Uterus (tissue), 4 donors: Measurements from ENCODE around the gene TANGO6. TPM values are rescaled to one million over a fixed set of nuclear protein-coding genes. Genes with fewer than 3 reads are reported as not detected.

ENCODE experiments used
- DNase-seq, 2 donors: peaks; one replicate each; pipeline ENCODE4 v3.0.0-alpha.2; 2019 to 2020
- H3K27ac ChIP-seq, 2 donors: fragments of 200-600 bp; sonication (generic); 1 replicate in 1 of 2; 2 replicates in 1 of 2; pipeline ENCODE4 v1.5.1; 2016 to 2018
- H3K27me3 ChIP-seq, 2 donors: fragments of 200-600 bp; sonication (generic); one replicate each; pipeline ENCODE4 v1.5.1; 2018 to 2019; ENCODE audit warnings: control low read depth in 1 of 2
- H3K36me3 ChIP-seq, 2 donors: fragments of 200-600 bp; sonication (generic); one replicate each; pipeline ENCODE4 v1.5.1; 2019; ENCODE audit warnings: control low read depth in 1 of 2
- H3K4me1 ChIP-seq, 2 donors: fragments of 200-600 bp; sonication (generic); one replicate each; pipeline ENCODE4 v1.5.1; 2018 to 2019; ENCODE audit warnings: control low read depth in 1 of 2
- H3K4me3 ChIP-seq, 2 donors: fragments of 200-600 bp; sonication (generic); 1 replicate in 1 of 2; 2 replicates in 1 of 2; pipeline ENCODE4 v1.5.1; 2018 to 2019; ENCODE audit warnings: mild to moderate bottlenecking in 1 of 2
- H3K9me3 ChIP-seq, 2 donors: fragments of 200-600 bp; sonication (generic); one replicate each; pipeline ENCODE4 v1.5.1; 2019; ENCODE audit warnings: control low read depth in 1 of 2
- CTCF ChIP-seq, 4 experiments: fragments of 200-600 bp in 2 of 4; fragments of 450-650 bp in 2 of 4; sonication (generic) in 2 of 4; IDR thresholded peaks; one replicate each; pipeline ENCODE4 v1.5.1; 2016 to 2019; ENCODE audit warnings: antibody characterized with exemption in 4 of 4, mild to moderate bottlenecking in 2 of 4, moderate library complexity in 1 of 4
- POLR2A ChIP-seq, 2 donors: fragments of 450-650 bp; IDR thresholded peaks; one replicate each; pipeline ENCODE4 v1.6.1; 2016; ENCODE audit warnings: antibody characterized with exemption in 2 of 2, mild to moderate bottlenecking in 1 of 2, moderate library complexity in 1 of 2
- intact Hi-C: fragments of 100-400 bp; cut with DNase I; formaldehyde crosslinking; loops from one replicate; pipeline ENCODE4 v1.15.1; 2023; ENCODE audit warnings: low total_unique reads
- total RNA-seq, 4 donors: library from RNA; depleted of rRNA in 3 of 4; stranded (reverse); fragments of >200 nt in 3 of 4; gene quantifications; one replicate each; pipeline versions ENCODE4 v1.1.0 to v1.2.4, GENCODE V29; 2014 to 2023
- donor health status: DM: yes; HTN: yes; CAD: no.

TANGO6 gene
- total RNA-seq, result 10 to 100 TPM; 21.5 to 44.9 (median 37.5) TPM

DNA sequence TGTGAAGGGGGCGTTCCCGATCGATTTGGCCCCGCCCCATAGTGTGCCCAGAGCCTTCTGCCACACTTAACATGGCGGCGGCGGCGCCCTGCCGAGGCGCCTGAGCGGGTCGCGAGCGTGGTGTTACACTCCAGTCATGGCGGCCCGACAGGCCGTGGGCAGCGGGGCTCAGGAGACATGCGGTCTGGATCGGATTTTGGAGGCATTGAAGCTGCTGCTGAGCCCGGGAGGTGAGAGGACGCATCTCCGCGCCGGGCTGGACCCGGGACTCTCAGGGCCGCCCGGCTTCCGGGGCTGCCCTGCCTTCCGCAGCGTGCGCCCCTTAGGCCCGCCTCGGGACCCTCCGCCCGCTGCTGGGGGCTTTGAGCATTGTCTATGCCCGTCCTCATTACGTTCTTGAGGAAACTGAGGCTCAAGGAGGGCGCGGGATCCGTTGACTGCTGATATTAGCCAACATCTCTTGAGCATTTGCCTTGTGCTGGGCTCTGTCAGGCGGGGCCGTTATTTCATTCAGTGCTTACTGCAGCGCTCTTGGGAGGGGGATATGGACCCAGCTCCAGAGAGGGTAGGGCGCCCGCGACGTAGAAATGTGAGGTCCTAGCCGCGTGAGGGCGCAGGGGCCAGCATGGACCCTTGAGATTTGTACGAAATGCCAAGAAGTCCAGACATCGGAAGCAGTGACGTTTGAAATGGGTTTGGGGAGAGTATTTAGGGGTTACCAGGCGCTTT, at the start of gene TANGO6:
TSS of gene TANGO6 (plus strand) at position 50 of the 729 bp plus-strand sequence. CDS start at position 137, 87 bp downstream.
- peak; percentile 81 to 89 for DNase-seq
- intact Hi-C loops, result no loop called here
- Histone ChIP-seq H3K4me1 (no peaks in the 10 kb centered on the region), H3K9me3 (no peaks in the 10 kb centered on the region), H3K36me3 (no peaks in the 10 kb centered on the region), H3K27me3 (no peaks in the 10 kb centered on the region), H3K27ac (peak within 1 kb of the TSS; percentile 89 to 97), H3K4me3 (peak within 1 kb of the TSS; percentile 93 to 95)
- TF ChIP-seq POLR2A (IDR thresholded peaks at IDR 0.05) (peak in 1 of 2 donors; percentile 37), CTCF (IDR thresholded peaks at IDR 0.05) (no peak)

DNA sequence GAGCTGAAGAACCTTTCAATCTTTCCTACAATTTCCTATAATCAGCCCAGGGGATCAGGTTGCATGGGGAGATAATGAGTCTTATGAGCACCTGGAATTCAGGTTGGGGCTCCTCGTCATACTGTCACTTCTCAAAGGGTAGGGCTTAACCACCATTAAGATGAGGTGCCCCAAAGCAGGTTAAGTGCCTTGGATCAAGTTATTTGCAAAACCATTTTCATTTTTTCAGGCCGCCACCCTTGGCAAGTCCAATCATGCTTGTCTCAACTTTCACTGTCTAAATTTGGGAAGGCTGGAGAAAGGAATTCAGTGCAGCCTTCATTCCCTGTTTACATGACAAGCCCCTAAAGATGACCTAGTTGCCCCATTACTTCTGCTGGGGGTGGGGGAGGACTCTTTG, 44.9 kb upstream of the TANGO6 start:
- no peaks in the 10 kb centered on the region for H3K4me1 ChIP-seq
- intact Hi-C loops, result no loop called here

DNA sequence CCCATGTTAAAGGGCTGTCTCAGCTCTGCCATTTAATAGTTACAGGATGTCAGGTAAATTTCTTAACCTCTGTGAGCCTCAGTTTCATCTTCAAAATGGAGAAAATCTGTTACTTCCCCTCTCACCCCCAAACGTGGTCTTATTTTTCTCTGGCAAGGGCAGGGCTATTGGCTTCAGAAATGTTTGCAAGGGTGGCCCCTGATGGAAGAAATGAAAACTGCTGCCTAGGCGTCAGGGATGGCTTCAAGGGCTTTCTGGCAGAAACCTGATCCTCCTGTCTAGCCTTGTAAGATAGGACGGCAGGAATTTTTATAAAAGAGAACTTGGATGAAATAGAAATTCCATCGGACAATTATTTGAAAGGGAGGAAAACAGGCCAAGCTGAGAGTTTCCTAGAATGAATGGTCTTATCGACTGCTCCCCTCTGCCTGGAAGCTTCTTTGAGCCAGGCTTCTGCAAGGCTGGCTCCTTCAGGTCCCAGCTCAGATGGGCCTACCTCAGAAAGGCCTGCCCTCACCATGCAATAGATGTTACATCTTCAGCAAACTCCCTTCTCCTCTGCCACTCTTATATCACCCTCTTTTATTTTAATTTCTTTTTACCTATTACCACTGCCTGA, 43.0 kb upstream of the TANGO6 start:
- H3K27ac ChIP-seq, result no peak overlapping the region
- DNase-seq, result peak; percentile 46 to 66

More for the DNA sequence above, 44.9 kb upstream of the TANGO6 start:
- Histone ChIP-seq H3K27me3 (no peaks in the 10 kb centered on the region), H3K4me3 (no peak overlapping the region), H3K36me3 (no peaks in the 10 kb centered on the region), H3K9me3 (no peaks in the 10 kb centered on the region), H3K27ac (no peak overlapping the region)
- no peak for DNase-seq
- TF ChIP-seq POLR2A (IDR thresholded peaks at IDR 0.05), result no peak
- TF ChIP-seq CTCF (IDR thresholded peaks at IDR 0.05), result no peak

DNA sequence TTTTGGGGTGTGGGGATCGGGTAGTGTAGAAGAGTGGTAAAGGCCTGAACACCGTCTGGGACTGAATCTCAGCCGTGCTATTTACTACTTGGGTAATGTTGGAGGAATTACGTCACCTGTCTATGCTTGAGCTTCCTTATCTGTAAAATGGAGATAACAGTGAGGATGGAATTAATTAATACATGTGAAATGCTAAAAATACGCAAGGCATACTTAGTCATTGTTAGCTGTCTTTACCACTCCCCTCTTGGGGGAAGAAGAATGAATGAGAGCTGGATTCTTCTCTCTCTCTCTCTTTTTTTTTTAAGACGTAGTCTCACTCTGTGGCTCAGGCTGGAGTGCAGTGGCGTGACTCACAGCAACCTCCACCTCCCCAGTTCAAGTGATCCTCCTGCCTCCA, 41.1 kb upstream of the TANGO6 start:
- Histone ChIP-seq H3K27me3 (no peaks in the 10 kb centered on the region), H3K27ac (no peak overlapping the region), H3K4me1 (no peaks in the 10 kb centered on the region), H3K36me3 (no peaks in the 10 kb centered on the region), H3K9me3 (no peaks in the 10 kb centered on the region), H3K4me3 (no peak overlapping the region)
- DNase-seq, result no peak
- intact Hi-C loops, result no loop called here
- no peak for TF ChIP-seq CTCF (IDR thresholded peaks at IDR 0.05)
- TF ChIP-seq POLR2A (IDR thresholded peaks at IDR 0.05), result no peak

More for the DNA sequence above, 43.0 kb upstream of the TANGO6 start:
- no peak for TF ChIP-seq POLR2A (IDR thresholded peaks at IDR 0.05)
- peak; percentile 37 to 71 (median 52) for TF ChIP-seq CTCF (IDR thresholded peaks at IDR 0.05)
- H3K27me3 ChIP-seq, result no peaks in the 10 kb centered on the region
- no peaks in the 10 kb centered on the region for H3K36me3 ChIP-seq
- no peaks in the 10 kb centered on the region for H3K4me1 ChIP-seq
- H3K4me3 ChIP-seq, result no peak overlapping the region
- no peaks in the 10 kb centered on the region for H3K9me3 ChIP-seq
- intact Hi-C loops, result no loop called here

DNA sequence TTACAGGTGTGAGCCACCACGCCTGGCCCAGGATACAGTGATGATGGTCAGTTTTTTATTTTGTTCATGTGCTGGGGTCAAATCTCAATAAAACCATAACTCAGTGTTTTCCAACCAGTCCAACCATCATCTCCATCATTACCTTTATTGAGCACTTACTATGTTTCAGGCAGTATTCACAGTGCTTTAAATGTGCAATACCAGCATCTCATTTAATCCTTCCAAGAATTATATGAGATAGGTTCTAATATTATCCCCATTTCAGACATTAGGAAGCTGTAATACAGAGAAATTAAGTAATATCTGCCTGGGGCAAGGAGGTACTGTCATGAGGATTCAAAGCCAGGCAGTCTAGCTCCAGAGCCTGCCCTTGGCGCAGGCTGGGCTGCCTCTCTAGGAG, 36.9 kb upstream of the TANGO6 start:
- H3K27ac ChIP-seq, result no peak overlapping the region
- H3K4me1 ChIP-seq, result no peaks in the 10 kb centered on the region
- intact Hi-C loops, result no loop called here
- H3K27me3 ChIP-seq, result no peaks in the 10 kb centered on the region
- H3K4me3 ChIP-seq, result no peak overlapping the region
- no peaks in the 10 kb centered on the region for H3K9me3 ChIP-seq
- TF ChIP-seq CTCF (IDR thresholded peaks at IDR 0.05) (no peak), POLR2A (IDR thresholded peaks at IDR 0.05) (no peak)
- no peaks in the 10 kb centered on the region for H3K36me3 ChIP-seq
- DNase-seq, result no peak
